ENCODE data around the gene CCNY.

- no peak for TF ChIP-seq POLR2A (IDR thresholded peaks at IDR 0.05)
- no peak for TF ChIP-seq CTCF (IDR thresholded peaks at IDR 0.05)
- no peak for TF ChIP-seq EP300 (IDR thresholded peaks at IDR 0.05)
Measured at GRCh38 chr10:35580423-35580770, 244.1 kb downstream of the CCNY start.
